AG08395 (cell line): Measurements from ENCODE around the gene ICAM2.

Experiments used
- DNase-seq: peaks from one replicate; pipeline ENCODE4 v3.0.0; 2012; ENCODE audit warnings: mixed read lengths, low spot score

ICAM2 gene

DNA sequence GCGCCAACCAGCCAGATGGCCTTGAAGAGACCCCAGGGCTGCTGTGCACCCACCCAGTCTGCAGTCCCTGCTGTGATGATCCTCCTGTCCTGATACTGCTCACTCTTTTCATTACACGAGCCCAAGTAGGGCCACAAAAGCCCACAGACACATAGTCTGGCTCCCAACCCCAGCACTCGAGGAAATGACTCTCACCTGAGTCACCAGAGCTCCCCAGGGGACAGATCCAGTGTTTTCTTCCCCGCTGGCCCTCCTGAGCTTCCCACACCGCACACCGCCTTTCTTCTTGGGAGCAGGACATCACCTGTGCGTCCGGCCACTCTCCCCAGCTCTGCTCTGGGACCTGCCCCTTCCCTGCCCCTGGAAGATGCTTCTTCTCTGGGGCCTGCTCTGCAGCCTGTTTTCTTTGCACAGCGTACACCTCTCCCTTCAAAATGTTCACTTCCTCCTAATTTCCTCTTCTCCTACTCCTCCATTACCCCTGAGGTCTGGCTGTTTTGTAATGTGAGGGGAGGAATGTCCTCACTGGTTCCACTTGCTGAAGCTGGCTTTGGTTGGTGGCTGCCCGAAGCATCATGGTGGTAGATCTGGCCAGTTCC, 45.7 kb downstream of the ICAM2 start:
- DNase-seq: peak; percentile 67

DNA sequence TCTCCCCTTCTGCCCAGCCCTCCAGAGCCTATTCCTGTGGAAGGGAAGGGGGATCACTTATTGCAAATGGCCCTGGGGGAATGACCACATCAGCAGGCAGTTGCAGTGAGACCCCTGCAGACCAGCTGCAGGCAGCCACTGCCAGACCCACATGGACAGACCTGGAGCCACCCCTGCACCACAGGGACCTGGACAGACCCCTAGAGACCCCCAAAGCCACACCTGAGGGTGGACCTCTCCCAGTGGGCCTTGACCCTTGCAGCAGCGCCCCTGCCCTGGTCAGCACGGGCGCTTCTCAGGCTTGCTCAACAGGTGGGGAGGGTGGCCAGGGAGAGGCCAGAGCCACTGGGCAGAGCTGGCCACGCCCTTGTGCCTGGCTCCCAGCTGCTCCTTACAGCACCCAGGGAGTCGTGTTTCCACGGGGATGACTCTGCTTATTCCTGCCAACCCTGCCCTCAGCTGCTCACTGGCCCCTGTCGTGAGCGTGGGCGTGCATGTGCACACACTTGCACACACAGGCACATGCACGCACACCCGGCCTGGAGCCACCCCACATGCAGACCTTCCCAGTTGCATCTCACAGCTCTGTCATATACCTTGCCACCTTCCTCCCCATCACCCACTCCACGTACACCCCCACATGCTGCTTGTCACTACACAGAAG, 46.4 kb downstream of the ICAM2 start:
- peak; percentile 26 for DNase-seq

DNA sequence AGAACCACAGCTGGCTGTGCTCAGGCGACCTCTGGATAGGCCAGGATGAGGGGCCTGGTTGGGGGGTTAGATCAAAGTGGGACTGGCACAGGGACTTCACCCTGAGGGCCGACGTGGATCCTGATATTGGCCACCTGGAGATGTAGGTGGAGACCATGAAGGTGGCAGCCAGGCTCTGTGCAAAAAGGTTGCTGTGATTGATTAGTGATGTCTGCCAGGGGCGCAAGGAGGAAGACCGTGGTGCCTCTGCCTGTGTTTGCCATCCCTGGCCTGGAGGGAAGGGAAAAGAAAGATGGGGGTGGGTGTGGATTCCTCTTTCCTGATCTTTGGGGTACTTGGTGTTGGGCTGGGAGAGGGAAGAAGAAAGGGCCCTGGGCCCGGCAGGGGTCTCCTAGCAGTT, 47.2 kb downstream of the ICAM2 start:
- DNase-seq: no peak

DNA sequence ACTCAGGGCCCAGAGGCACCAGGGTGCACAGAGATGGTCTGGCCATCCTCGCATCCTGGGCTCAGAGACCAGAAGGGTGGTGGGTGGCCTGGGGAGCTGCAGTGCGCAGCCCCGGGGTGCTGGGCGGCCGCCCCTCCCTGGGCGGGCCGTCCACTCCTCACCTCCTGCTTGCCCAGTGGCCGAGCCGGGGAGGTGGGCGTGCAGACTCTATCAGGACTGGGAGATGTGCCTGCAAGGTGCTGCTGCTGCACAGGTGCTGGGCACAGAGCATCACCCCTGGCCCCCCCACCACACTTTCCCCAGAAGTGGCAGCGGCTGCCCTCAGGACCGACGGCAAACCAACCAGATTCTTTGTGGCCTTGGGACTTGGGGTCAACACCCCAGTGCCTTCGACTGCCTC, 47.6 kb downstream of the ICAM2 start, which contains the start of gene SCN4A:
Gene SCN4A (minus strand): TSS at position 123 of the 400 bp plus-strand sequence. CDS start 77 bp downstream, at position 46.
- no peak for DNase-seq

DNA sequence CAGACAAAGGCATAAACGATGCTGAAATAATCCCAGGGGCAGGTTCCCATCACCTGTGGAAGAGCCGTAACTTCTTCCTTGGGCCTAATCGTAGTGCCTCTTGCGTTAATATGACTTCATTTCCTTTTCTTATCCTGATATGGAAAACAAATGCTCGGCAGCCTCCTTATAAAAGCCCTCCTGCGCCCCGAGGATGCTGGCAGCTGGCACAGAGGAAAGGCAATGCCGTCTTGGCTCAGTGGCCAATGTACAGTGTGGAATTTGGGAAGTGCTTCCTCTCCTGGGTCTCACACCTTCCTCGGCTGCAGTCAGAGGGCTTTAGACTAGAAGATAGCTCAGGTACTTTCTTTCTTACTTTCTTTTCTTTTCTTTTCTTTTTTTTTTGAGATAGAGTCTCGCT, 51.2 kb downstream of the ICAM2 start:
- DNase-seq: no peak

DNA sequence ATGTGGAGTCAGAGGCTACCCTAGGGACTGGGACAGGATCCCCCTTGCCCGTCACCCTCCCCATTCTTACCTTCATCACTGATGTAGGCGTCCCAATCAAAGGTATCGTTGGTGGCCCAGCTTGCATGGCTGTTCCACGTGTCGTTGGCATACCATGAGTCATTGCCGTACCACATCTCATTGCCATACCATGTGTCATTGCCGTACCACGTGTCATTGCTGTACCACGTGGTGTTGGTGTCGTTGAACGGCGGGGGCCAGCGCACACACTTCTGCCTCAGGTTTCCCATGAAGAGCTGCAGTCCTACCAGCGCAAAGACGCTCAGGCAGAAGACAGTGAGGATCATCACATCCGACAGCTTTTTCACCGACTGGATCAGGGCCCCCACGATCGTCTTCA, 52.5 kb downstream of the ICAM2 start:
- DNase-seq: no peak

DNA sequence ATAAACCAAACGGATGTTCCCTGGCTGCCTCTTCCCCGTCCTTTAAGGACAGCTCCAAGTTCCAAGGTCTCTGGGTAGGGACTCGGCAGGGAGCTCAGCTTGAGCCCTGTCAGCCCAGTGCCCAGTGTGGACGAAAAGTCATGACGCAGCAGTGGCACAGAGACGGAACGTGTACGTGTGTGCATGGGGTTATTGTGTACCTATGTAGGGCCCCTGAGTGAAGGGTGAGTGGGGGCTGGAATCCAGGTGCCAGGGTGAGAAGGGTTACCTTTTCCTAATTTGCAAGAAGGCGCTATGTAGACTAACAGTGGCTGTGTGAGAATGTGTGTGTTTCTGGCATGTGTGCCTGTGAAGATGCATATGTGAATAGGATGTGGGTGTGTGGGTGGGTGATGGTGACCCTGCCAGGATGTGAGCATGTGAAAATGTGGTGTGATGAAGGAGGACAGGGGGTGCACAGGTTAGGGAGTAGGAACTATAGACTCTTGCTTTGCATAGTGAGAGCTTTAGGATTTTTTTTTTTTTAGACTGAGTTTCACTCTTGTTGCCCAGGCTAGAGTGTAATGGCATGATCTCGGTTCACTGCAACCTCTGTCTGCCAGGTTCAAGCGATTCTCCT, 53.7 kb downstream of the ICAM2 start:
- no peak for DNase-seq

DNA sequence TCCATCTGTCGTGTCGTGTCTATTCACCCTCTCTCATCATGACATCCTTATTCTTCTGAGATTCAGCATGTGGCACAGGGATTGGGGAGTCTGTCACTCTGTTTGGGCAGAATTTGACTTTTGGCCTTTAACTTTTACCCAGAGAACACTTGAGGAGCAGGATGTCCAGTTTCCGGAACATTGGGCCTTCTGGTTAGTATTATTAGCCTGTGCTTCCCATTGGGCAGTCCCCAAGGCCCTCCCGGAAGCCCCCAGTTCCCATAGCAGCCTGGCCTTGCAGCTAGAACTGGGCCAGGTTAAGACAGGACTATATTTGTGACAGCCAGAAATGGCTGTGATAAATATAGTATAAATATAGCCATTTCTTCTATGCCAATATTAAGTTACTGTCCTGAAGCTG, 57.3 kb downstream of the ICAM2 start:
- no peak for DNase-seq

DNA sequence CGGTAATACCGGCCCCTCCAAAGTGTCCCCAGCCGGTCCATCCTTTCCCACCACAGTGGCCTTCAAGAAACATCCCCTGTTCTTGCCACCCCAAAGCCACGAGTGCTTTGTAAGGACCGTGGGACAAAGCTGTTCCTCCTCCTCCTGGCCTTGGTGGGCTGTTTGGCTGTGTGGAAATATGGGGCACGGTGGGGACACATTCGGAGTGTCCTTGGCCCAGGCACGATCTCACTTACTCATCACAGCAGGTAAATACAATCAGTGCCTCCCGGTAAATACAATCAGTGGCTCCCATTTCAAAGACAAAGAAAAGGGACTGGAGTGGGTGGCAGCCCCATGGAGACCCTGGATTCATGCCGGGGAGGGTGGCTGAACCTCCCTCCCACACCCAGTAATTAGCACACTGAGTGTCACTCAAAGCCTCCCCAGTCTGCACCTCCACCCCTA, 58.1 kb downstream of the ICAM2 start:
- no peak for DNase-seq

DNA sequence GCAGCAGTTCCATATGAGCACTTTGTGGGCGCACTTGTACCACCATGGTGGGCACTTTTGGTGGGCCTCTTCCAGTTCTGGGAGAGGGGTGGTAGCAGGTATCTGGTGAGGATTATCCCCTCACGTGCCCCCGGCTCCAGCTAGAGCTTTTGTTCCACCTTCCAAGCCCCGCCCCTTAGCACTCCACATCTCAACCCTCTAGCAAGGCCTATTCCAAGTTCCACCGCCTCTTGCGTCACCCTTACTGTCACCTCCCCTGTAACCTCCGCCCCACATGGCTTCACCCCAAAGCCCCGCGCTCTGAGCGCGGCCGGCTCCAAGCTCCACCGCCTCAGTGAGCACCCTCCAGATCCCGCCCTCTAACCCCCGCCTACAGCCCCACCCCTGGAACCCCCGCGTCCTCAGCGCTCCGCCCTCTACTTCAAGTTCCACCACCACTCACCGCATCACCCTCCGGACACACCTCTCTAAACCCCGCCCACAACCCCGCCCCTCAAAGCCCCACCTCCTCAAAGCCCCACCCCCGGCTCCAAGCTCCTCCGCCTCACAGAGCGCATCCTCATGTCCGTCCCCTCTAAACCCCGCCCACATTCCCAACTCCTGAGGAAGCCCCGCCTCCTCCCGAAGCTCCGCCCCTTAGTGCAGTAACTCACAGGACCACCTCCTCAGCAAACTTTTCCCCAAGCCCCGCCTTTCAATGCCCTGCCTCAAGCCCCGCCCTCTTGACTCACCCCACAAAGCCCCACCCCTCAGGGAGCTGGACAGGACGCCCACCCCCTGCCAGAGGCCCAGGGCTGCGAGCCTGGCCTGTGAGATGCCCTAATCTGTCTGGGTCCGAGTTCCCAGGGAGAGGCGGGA, 58.8 kb downstream of the ICAM2 start:
- peak; percentile 71 for DNase-seq

DNA sequence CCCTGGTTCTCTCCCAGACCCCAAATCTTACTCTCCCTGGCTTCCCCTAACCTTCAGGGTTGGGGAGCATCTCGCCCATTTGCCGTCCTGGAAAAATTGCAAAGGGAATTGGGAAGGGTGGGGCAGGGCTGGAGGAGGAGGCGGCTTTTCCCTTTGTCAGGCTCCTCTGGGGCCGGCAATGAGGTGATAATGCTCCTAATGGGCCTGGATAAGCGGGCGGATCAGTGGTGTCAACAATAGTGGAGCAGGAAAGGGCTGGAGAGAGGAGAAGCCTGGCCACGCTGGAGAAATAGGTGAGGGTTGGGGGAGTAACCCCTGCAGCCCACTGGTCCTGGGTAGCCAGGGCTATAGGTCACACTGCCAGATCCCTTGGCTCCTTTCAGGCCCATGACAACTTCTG, 60.0 kb downstream of the ICAM2 start:
- no peak for DNase-seq

DNA sequence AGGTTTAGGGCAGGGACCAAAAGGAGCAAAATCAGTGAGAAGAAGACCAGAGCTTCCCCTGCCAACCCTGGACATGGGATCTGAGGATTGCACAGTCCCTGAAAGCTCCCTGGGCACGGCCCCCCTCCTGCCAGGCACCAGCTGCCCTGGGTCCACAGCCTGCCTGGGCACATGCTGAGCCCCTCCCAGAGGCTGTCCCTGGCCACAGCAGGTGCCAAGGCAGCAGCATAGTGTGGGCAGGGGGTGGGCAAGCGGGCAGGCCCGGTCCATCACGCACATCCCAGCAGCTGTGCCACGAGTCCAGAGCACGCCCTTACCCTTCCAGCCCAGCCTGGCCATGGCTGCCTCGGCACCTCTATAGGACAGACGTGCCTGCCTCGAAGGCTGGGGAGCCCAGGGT, 60.4 kb downstream of the ICAM2 start:
- DNase-seq: no peak

DNA sequence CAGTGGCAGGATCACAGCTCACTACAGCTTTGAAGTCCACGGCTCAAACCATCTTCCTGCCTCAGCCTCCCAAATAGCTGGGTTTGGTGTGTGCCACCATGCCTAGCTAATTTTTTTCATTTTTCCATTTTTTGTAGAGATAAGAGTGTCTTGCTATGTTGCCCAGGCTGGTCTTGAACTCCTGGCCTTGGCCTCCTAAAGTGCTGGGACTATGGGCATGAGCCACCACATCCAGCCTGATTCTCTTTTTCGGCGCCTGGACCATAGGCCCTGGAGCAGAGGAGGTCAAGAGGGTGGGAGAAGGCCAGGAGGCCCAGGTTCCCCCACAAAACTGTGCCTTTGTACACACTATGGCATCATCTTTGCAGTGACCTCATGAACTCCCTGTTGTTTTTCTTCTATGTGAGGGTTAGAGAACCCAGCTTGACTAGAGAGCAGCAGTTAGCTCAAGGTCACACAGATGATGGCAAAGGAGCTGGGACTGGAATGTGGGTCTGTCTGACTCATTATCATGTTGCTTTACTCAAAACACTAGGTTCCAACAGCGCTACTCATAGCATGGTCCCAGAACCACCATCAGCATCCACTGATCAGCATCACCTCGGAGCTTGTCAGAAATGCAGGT, 64.0 kb downstream of the ICAM2 start:
- DNase-seq: peak; percentile 31

DNA sequence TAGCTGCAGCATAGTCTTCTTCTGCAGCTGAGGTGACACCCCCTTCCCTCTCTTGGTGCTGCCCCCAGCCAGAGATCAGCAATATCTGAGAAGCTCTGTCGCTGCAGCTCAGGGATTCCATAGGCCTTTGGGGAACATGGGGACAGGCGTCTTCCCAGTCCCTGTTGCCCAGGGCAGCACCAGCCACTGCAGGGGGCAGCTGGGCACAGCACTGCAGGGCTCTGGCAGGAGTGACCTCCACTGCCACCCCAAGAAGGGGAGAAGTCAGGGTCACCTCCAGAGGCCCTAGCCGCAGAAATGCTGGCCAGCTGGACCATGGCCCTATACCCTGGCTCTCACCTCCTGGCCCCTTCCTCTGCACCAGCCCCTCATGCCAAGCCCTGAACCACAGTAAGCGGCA, 64.6 kb downstream of the ICAM2 start:
- no peak for DNase-seq

DNA sequence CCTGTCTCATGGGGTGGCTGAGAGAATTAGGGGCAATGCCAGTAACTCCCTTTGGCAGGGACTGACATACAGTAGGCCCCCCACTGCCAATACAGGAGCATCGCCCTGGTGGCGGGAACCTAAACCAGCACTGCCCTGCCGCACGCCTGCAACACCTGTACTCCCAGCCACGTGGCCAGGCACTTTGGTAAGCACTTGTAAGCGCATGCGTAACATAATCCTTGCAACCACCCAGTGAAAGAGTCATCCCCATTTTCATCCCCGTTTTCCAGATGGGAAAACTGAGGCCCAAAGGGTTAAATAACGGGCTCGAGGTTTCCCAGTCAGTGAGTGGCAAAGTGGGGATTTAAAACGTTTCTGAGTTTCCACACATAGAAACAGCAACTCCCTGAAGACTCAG, 65.2 kb downstream of the ICAM2 start:
- no peak for DNase-seq

DNA sequence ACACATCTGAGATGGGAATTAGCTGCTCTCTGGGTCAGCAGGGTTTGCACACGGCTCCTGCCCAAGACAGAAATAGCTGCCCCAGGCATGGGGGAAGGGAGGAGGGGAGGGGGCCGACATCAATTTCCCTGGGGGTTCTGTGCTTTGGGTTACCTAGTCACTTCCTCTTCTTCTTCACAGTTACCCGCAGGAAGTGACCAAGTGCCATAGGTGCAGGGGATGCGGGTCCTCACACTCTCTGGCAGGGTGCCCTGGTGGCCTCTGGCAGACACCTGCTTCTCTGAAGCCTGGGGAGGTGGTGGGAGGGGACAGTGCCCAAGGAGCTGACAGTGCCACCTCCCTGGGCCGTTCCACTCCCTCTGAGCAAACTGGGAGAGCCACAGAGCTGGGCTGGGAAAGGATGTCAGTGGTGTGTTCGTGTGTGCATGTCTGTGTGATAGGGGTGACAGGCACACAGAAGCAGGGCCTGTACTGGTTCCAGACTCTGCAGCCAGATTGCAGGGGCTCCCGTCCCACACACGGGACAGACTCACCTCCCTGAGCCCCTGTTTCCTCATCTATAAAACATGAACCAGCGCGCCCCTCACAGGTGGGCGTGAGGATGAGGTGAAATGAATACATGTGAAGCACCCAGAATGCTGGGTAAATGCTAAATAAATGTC, 65.9 kb downstream of the ICAM2 start:
- no peak for DNase-seq
